IMR-90 (cell line): ENCODE data around the gene RPS13. TPM values are rescaled to one million over a fixed set of nuclear protein-coding genes. Genes with fewer than 3 reads are reported as not detected.

Source experiments
- ATAC-seq: fragments of 200-7000 bp; cut with Tn5 transposase; 2 replicates; pipeline ENCODE4 v1.9.1; 2020; ENCODE audit warnings: low read depth, mild to moderate bottlenecking, moderate library complexity
- BruUV-seq: library from RNA; stranded (reverse); fragments of 400-500 nt; replicated peaks from 2 replicates; lab custom pipeline; 2021; lab: Mats Ljungman, UMichigan
- CTCF ChIA-PET: fragments of 300-600 bp; formaldehyde crosslinking; extraction: SDS; loops from one replicate; lab custom pipeline; 2021; ENCODE audit warnings: antibody characterized with exemption; lab: Yijun Ruan, JAX
- POLR2A ChIA-PET: fragments of 300-600 bp; sonication (Branson Sonifier 250); formaldehyde crosslinking; loops from one replicate; lab custom pipeline; 2022; ENCODE audit warnings: antibody characterized with exemption; ENCODE audit not compliant: unreplicated experiment; lab: Charles Lee
- DNase-seq: peaks from one replicate; pipeline ENCODE4 v3.0.0; 2013
- H2AFZ ChIP-seq: replicated peaks from 2 replicates; pipeline ENCODE3; 2013; ENCODE audit warnings: low read length, mild to moderate bottlenecking; ENCODE audit not compliant: poor library complexity
- H2AK5ac ChIP-seq: 2 replicates; pipeline ENCODE4 v1.6.1; 2013; ENCODE audit warnings: low read depth, low read length, inconsistent platforms
- H2AK9ac ChIP-seq: replicated peaks from 2 replicates; pipeline ENCODE3; 2013; ENCODE audit warnings: mild to moderate bottlenecking, low read depth, low read length, moderate library complexity; ENCODE audit not compliant: poor library complexity
- H2BK120ac ChIP-seq: 2 replicates; pipeline ENCODE4 v1.6.1; 2013; ENCODE audit warnings: low read depth, low read length, inconsistent platforms
- H2BK15ac ChIP-seq: 3 replicates; pipeline ENCODE4 v1.6.1; 2013; ENCODE audit warnings: low read depth, low read length, inconsistent platforms
- H2BK20ac ChIP-seq: 2 replicates; pipeline ENCODE4 v1.6.1; 2013; ENCODE audit warnings: low read depth, mild to moderate bottlenecking, inconsistent platforms, low read length, moderate library complexity
- H2BK5ac ChIP-seq: 2 replicates; pipeline ENCODE4 v1.6.1; 2013; ENCODE audit warnings: mild to moderate bottlenecking, low read depth, low read length, inconsistent platforms; ENCODE audit not compliant: poor library complexity, severe bottlenecking
- H3K14ac ChIP-seq: replicated peaks from 2 replicates; pipeline ENCODE4 v1.6.1; 2013; ENCODE audit warnings: low read depth, low read length, inconsistent platforms
- H3K18ac ChIP-seq: 2 replicates; pipeline ENCODE4 v1.6.1; 2013; ENCODE audit warnings: low read depth, low read length, control low read depth
- H3K23ac ChIP-seq: 2 replicates; pipeline ENCODE4 v1.6.1; 2013; ENCODE audit warnings: low read depth, low read length, inconsistent platforms
- H3K27ac ChIP-seq: 2 replicates; pipeline ENCODE4 v1.5.1; 2013; ENCODE audit warnings: mild to moderate bottlenecking, control low read depth, low read length; ENCODE audit not compliant: insufficient read depth
- H3K27me3 ChIP-seq: 2 replicates; pipeline ENCODE4 v1.6.1; 2013; ENCODE audit warnings: low read length; ENCODE audit not compliant: control insufficient read depth, insufficient read depth
- H3K36me3 ChIP-seq: 2 replicates; pipeline ENCODE4 v1.6.1; 2013; ENCODE audit warnings: low read length, mixed read lengths; ENCODE audit not compliant: control insufficient read depth, insufficient read depth
- H3K4ac ChIP-seq: 2 replicates; pipeline ENCODE4 v1.6.1; 2013; ENCODE audit warnings: low read depth, low read length, inconsistent platforms
- H3K4me1 ChIP-seq: 2 replicates; pipeline ENCODE4 v1.6.1; 2013; ENCODE audit warnings: low read length, mixed read lengths; ENCODE audit not compliant: control insufficient read depth, insufficient read depth
- H3K4me2 ChIP-seq: 2 replicates; pipeline ENCODE4 v1.6.1; 2013; ENCODE audit warnings: low read depth, mild to moderate bottlenecking, control low read depth, low read length, moderate library complexity
- H3K4me3 ChIP-seq: 2 replicates; pipeline ENCODE4 v1.5.1; 2013; ENCODE audit warnings: low read depth, mild to moderate bottlenecking, control low read depth, low read length, moderate library complexity; ENCODE audit not compliant: insufficient read depth
- H3K56ac ChIP-seq: 2 replicates; pipeline ENCODE4 v1.6.1; 2013; ENCODE audit warnings: low read length, inconsistent platforms; ENCODE audit not compliant: insufficient read depth; ENCODE audit errors: extremely low read depth
- H3K79me1 ChIP-seq, 2 experiments: 2 replicates each; pipeline ENCODE4 v1.6.1; 2013; ENCODE audit warnings: low read length in 2 of 2, inconsistent platforms in 1 of 2, low read depth in 1 of 2
- H3K9ac ChIP-seq: 2 replicates; pipeline ENCODE4 v1.6.1; 2013; ENCODE audit warnings: low read depth, low read length, control low read depth
- H3K9me1 ChIP-seq: 2 replicates; pipeline ENCODE4 v1.6.1; 2013; ENCODE audit warnings: low read length, inconsistent platforms; ENCODE audit not compliant: insufficient read depth
- H3K9me3 ChIP-seq: 2 replicates; pipeline ENCODE4 v1.6.1; 2013; ENCODE audit warnings: low read length; ENCODE audit not compliant: control insufficient read depth, insufficient read depth
- H4K20me1 ChIP-seq: 2 replicates; pipeline ENCODE4 v1.6.1; 2013; ENCODE audit warnings: low read length, inconsistent platforms; ENCODE audit not compliant: insufficient read depth
- H4K5ac ChIP-seq: 2 replicates; pipeline ENCODE4 v1.6.1; 2013; ENCODE audit warnings: mild to moderate bottlenecking, low read depth, low read length, control low read depth
- H4K8ac ChIP-seq, 2 experiments: 2 replicates each; pipeline ENCODE4 v1.6.1; 2013; ENCODE audit warnings: low read depth in 2 of 2, low read length in 2 of 2, control low read depth in 1 of 2, inconsistent platforms in 1 of 2
- H4K91ac ChIP-seq: 2 replicates; pipeline ENCODE4 v1.6.1; 2013; ENCODE audit warnings: low read depth, low read length, inconsistent platforms; ENCODE audit not compliant: insufficient read depth
- CHD1 ChIP-seq: IDR thresholded peaks from 2 replicates; pipeline ENCODE4 v1.6.1; 2012; ENCODE audit warnings: low read depth, low read length, improper control_type of control experiment
- CTCF ChIP-seq: conservative IDR thresholded peaks from 2 replicates; pipeline ENCODE4 v1.5.1; 2012; ENCODE audit warnings: mild to moderate bottlenecking, low read depth, low read length, improper control_type of control experiment
- FOS ChIP-seq: fragments of 150-350 bp; IDR thresholded peaks from 2 replicates; pipeline ENCODE4 v1.6.1; 2016; ENCODE audit warnings: low read depth, low read length
- MXI1 ChIP-seq: IDR thresholded peaks from 2 replicates; pipeline ENCODE4 v1.6.1; 2012; ENCODE audit warnings: low read depth, mild to moderate bottlenecking, low read length, moderate library complexity, borderline replicate concordance
- NFE2L2 ChIP-seq: fragments of 150-350 bp; IDR thresholded peaks from 2 replicates; pipeline ENCODE4 v1.6.1; 2016; ENCODE audit warnings: low read depth, mild to moderate bottlenecking, low read length
- POLR2A ChIP-seq: IDR thresholded peaks from 2 replicates; pipeline ENCODE4 v1.6.1; 2012; ENCODE audit warnings: mild to moderate bottlenecking, low read depth, low read length
- RAD21 ChIP-seq: IDR thresholded peaks from 2 replicates; pipeline ENCODE4 v1.6.1; 2012; ENCODE audit warnings: low read length, improper control_type of control experiment
- RFX5 ChIP-seq: IDR thresholded peaks from 2 replicates; pipeline ENCODE4 v1.8.0; 2012; ENCODE audit warnings: low read depth, mild to moderate bottlenecking, low read length, moderate library complexity
- SMC3 ChIP-seq: fragments of 150-350 bp; IDR thresholded peaks from 2 replicates; pipeline ENCODE4 v1.6.1; 2016; ENCODE audit warnings: low read depth, mild to moderate bottlenecking, antibody characterized with exemption, low read length, moderate library complexity
- WGBS, 2 experiments: methylation state at CpG; one replicate each; pipeline versions ENCODE4 v1.1.5 to v1.1.7; 2013; ENCODE audit warnings: missing lambda C conversion rate in 2 of 2; ENCODE audit not compliant: insufficient read length in 1 of 2; ENCODE audit errors: extremely low coverage in 2 of 2; 5-methylcytosine and 5-hydroxymethylcytosine counted together
- dilution Hi-C: fragments of 300-500 bp; cut with HindIII; formaldehyde crosslinking; loops from one replicate; pipeline ENCODE4 v1.14.3; 2018; ENCODE audit warnings: low sequenced_read_pairs; ENCODE audit not compliant: unreplicated experiment
- in situ Hi-C: fragments of 300-500 bp; cut with MboI; formaldehyde crosslinking; loops from 3 replicates; pipeline ENCODE4 v1.14.3; 2019; ENCODE audit warnings: low sequenced_read_pairs, inconsistent platforms, mixed read lengths
- intact Hi-C: fragments of 100-400 bp; cut with micrococcal nuclease; formaldehyde crosslinking; loops from 2 replicates; pipeline ENCODE4 v1.10.0; 2022
- polyA plus RNA-seq, 3 experiments: library from polyadenylated mRNA; depleted of rRNA; stranded (reverse); fragments of >200 nt; gene quantifications; 2 replicates each; pipeline ENCODE4 v1.2.3, GENCODE V29; 2012; ENCODE audit warnings: low replicate concordance in 1 of 3
- total RNA-seq: library from RNA; depleted of rRNA; stranded (reverse); fragments of >200 nt; gene quantifications from 2 replicates; pipeline ENCODE4 v1.2.3, GENCODE V29; 2012
- TF ChIP-seq, protein P1 (sequence below): fragments of 150-350 bp; IDR thresholded peaks from 2 replicates; pipeline ENCODE4 v1.6.1; 2017; ENCODE audit warnings: mild to moderate bottlenecking, antibody characterized with exemption, low read length, low read depth

RPS13 gene
- total and polyA plus RNA-seq, 2 of the 4 experiments (the other 2 are of a cell fraction): 548 to 701 TPM

- no TSS peak for BruUV-seq
- no peaks in the 10 kb centered on the region for H3K4me1 ChIP-seq
- H4K91ac ChIP-seq: no peak overlapping the region
- CTCF ChIA-PET: no interaction called here
- intact Hi-C loops: no loop called here
- no peak overlapping the region for H2BK20ac ChIP-seq
- WGBS, 2 experiments: no CpG with 5 or more reads among the region's 1 CpG
- H2BK15ac ChIP-seq: no peak overlapping the region
- no peaks in the 10 kb centered on the region; a peak in 1 of 4 replicates for H3K79me1 ChIP-seq
- H3K9me1 ChIP-seq: no peaks in the 10 kb centered on the region
- in situ Hi-C loops: no loop called here
- peaks cover 36% of the 10 kb centered on the region for H3K36me3 ChIP-seq
- H2AK9ac ChIP-seq: no peak overlapping the region
- H3K9ac ChIP-seq: no peak overlapping the region
- no peak overlapping the region for H2BK5ac ChIP-seq
- no peak overlapping the region for H3K56ac ChIP-seq
- no peak overlapping the region for H2AFZ ChIP-seq
- ATAC-seq (no peak), DNase-seq (no peak)
- POLR2A ChIA-PET: interaction anchor here (1.0 kb wide), 1 partner anchor 20 kb away, joined by 3 read pairs; the partner anchor contains the start of gene RPS13
- H3K4ac ChIP-seq: no peak overlapping the region
- no peak overlapping the region for H2BK120ac ChIP-seq
- no peak overlapping the region for H3K14ac ChIP-seq
- no peak overlapping the region for H3K4me2 ChIP-seq
- H4K20me1 ChIP-seq: no peaks in the 10 kb centered on the region
- TF ChIP-seq CTCF: no peak
- TF ChIP-seq CHD1: no peak
- no peak for TF ChIP-seq NFE2L2
- TF ChIP-seq FOS: no peak
- no peak for TF ChIP-seq RAD21
- TF ChIP-seq RFX5: no peak
- no peak for TF ChIP-seq SMC3
- TF ChIP-seq MXI1: no peak
- no peak for TF ChIP-seq POLR2A
- TF ChIP-seq, protein P1, sequence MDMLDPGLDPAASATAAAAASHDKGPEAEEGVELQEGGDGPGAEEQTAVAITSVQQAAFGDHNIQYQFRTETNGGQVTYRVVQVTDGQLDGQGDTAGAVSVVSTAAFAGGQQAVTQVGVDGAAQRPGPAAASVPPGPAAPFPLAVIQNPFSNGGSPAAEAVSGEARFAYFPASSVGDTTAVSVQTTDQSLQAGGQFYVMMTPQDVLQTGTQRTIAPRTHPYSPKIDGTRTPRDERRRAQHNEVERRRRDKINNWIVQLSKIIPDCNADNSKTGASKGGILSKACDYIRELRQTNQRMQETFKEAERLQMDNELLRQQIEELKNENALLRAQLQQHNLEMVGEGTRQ: no peak
- no peak overlapping the region for H3K23ac ChIP-seq
- no peak overlapping the region for H3K18ac ChIP-seq
- H2AK5ac ChIP-seq: no peak overlapping the region
- H3K4me3 ChIP-seq: no peak overlapping the region
- no peak overlapping the region for H3K27ac ChIP-seq
- no peaks in the 10 kb centered on the region for H3K9me3 ChIP-seq
- dilution Hi-C loops: no loop called here
- H3K27me3 ChIP-seq: no peaks in the 10 kb centered on the region
- H4K5ac ChIP-seq: no peak overlapping the region
- H4K8ac ChIP-seq: no peak overlapping the region
Observed at GRCh38 chr11:17098038-17098437, 20.6 kb upstream of the RPS13 start.
